Central memory CD8-positive, alpha-beta T cell (primary cell): ENCODE measurements around the gene ISL1.

Experiments used
- ATAC-seq: fragments of 150-1000 bp; cut with Tn5 transposase; replicated peaks from 2 replicates; pipeline ENCODE4 v1.10.0; 2022; ENCODE audit warnings: mild to moderate bottlenecking, moderate FRiP score, moderate number of reproducible peaks; ENCODE audit not compliant: poor library complexity, severe bottlenecking; ENCODE audit errors: extremely low read depth
- DNase-seq, 2 donors: peaks; one replicate each; pipeline ENCODE4 v3.0.0; 2021; ENCODE audit warnings: low spot score in 2 of 2
- H3K27ac Mint-ChIP-seq: one replicate; pipeline ENCODE4 v1.8.0; 2022; ENCODE audit warnings: low read depth, mild to moderate bottlenecking, moderate library complexity, mixed read lengths
- H3K27me3 Mint-ChIP-seq: one replicate; pipeline ENCODE4 v1.8.0; 2022; ENCODE audit warnings: mixed read lengths
- H3K36me3 Mint-ChIP-seq: one replicate; pipeline ENCODE4 v1.8.0; 2022; ENCODE audit warnings: mild to moderate bottlenecking, moderate library complexity, mixed read lengths; ENCODE audit not compliant: insufficient read depth
- H3K4me1 Mint-ChIP-seq: one replicate; pipeline ENCODE4 v1.8.0; 2022; ENCODE audit warnings: mixed read lengths
- H3K4me3 Mint-ChIP-seq: one replicate; pipeline ENCODE4 v1.8.0; 2022; ENCODE audit warnings: mild to moderate bottlenecking, moderate library complexity, mixed read lengths
- H3K9me3 Mint-ChIP-seq: one replicate; pipeline ENCODE4 v1.8.0; 2022; ENCODE audit warnings: mixed read lengths

ISL1 gene

DNA sequence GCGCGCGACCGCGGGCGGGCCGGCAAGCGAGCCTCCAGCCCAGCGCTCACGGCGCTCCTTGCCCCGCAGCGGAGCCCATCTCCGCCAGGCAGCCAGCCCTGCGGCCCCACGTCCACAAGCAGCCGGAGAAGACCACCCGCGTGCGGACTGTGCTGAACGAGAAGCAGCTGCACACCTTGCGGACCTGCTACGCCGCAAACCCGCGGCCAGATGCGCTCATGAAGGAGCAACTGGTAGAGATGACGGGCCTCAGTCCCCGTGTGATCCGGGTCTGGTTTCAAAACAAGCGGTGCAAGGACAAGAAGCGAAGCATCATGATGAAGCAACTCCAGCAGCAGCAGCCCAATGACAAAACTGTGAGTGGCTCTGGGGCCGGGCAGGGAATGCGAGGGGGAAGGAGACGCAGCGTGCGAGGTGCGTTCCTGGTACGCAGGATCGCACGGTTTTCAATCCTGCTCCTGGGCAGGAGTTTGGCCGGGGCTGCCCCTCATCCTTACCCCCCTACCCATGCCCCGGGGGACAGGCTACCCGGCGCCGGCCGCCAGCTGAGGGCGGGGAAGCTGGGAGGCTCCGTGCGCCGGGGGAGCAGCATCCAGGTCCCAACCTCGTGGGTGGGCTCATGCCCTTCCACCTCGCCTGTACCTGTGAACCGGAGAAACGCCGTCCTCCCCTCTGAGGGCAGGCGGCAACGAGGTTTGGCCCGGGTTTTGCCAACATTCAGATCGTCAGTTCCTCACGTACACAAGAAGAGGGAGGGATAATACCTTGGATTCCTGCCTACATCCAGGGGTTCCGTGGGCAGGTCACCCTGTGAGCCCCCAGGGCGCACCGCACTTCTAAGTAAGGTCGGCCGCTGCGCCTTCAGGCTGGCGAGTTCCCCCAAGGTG, 6.6 kb downstream of the ISL1 start:
- no peak overlapping the region for H3K27ac Mint-ChIP-seq
- H3K27me3 Mint-ChIP-seq = peaks cover 58% of the 10 kb centered on the region
- no peak for DNase-seq
- no peak for ATAC-seq
- H3K9me3 Mint-ChIP-seq = peaks cover 8% of the 10 kb centered on the region
- no peaks in the 10 kb centered on the region for H3K36me3 Mint-ChIP-seq
- no peak overlapping the region for H3K4me3 Mint-ChIP-seq
- no peaks in the 10 kb centered on the region for H3K4me1 Mint-ChIP-seq

- DNase-seq (no peak), ATAC-seq (no peak)
- Mint-ChIP-seq H3K9me3 (peaks cover 12% of the 10 kb centered on the region), H3K4me1 (no peaks in the 10 kb centered on the region), H3K27ac (no peak overlapping the region), H3K4me3 (no peak overlapping the region), H3K27me3 (peaks cover 53% of the 10 kb centered on the region), H3K36me3 (no peaks in the 10 kb centered on the region)
Observed at GRCh38 chr5:51391175-51391574, 7.9 kb downstream of the ISL1 start.

GRCh38 chr5:51392689-51393199, 9.5 kb downstream of the ISL1 start:
- Mint-ChIP-seq H3K4me1 (no peaks in the 10 kb centered on the region), H3K4me3 (no peak overlapping the region), H3K36me3 (no peaks in the 10 kb centered on the region), H3K27me3 (peaks cover 53% of the 10 kb centered on the region), H3K27ac (no peak overlapping the region), H3K9me3 (peaks cover 14% of the 10 kb centered on the region)
- ATAC-seq (no peak), DNase-seq (no peak)

DNA sequence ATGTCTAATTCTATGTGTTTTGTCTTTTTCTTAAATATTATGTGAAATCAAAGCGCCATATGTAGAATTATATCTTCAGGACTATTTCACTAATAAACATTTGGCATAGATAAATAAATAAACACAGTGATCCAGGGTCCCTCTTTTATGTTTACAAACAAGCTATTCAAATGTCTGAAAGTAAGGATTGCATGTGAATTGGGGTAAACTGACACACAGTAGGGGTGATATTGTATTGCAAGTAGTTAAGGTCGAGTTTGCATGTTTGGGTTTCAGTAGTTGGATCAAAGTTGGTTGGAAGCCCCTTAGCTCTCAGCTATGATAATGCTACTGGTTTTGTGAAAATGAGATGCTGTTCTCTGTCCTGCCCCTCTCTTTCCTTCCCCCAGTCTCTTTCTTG, 11.4 kb downstream of the ISL1 start:
- Mint-ChIP-seq H3K36me3 (peaks cover 2% of the 10 kb centered on the region), H3K4me1 (no peaks in the 10 kb centered on the region), H3K27ac (no peak overlapping the region), H3K27me3 (peaks cover 50% of the 10 kb centered on the region), H3K9me3 (peaks cover 14% of the 10 kb centered on the region), H3K4me3 (no peak overlapping the region)
- DNase-seq = no peak
- no peak for ATAC-seq

- ATAC-seq = no peak
Observed at GRCh38 chr5:51395245-51395644, 12.0 kb downstream of the ISL1 start.

DNA sequence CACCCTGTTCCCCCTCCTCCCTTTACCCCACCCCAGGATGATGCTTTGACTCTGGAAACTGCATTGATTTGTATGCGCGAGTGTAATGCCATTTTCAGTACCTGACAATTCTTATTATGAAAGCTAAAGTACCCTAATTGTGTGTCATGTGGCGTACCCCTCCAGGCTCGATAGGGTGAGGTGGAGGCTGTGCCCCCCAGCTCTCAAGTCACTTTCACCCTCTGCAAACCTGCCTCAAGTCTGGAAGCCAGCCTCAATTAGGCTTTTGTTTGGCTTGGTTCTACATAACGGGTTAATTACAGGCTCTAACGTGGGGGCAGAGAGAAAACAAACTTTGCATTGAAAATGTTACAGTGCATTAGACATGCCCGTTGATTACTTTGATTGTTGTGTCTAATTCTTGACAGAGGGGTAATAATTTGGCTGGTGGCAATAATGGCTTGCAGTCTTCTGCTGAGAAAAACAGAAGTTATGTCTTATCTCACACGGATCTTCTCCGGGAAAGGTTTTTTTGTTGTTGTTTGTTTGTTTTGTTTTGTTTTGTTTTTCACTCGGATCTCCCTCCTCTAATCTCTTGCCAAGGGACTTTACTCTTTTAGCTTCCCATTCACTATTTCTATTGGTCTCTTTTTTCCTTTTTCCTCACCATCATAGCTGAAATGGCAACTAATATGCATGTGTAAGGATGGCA, 12.6 kb downstream of the ISL1 start:
- H3K27me3 Mint-ChIP-seq = peaks cover 54% of the 10 kb centered on the region
- DNase-seq (no peak), ATAC-seq (no peak)
- no peaks in the 10 kb centered on the region for H3K4me1 Mint-ChIP-seq
- H3K36me3 Mint-ChIP-seq = peaks cover 2% of the 10 kb centered on the region
- peaks cover 11% of the 10 kb centered on the region for H3K9me3 Mint-ChIP-seq
- H3K27ac Mint-ChIP-seq = no peak overlapping the region
- no peak overlapping the region for H3K4me3 Mint-ChIP-seq

More at GRCh38 chr5:51395245-51395644, 12.0 kb downstream of the ISL1 start:
- Mint-ChIP-seq H3K27me3 (peaks cover 56% of the 10 kb centered on the region), H3K4me3 (no peak overlapping the region), H3K36me3 (peaks cover 2% of the 10 kb centered on the region), H3K9me3 (peaks cover 14% of the 10 kb centered on the region), H3K4me1 (no peaks in the 10 kb centered on the region), H3K27ac (no peak overlapping the region)
- DNase-seq = no peak

DNA sequence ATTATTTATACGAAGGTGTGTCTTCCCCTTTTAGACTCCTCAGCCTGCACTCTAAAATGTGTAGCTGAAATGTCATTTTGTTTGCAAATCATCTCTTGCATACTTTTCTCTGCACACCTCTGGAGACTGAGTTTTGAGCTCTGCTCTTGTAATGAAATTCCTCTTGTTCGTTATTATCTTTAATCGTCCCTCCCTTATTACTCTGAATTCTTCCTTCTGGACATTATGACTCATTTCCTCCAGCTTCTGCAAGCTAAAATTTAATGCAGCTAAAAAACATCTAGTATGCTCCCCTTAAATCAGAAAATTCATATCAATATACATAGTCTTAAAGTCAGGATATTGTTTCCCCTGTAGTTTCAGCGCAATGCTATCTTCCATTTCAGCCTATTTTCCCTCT, 13.5 kb downstream of the ISL1 start:
- Mint-ChIP-seq H3K4me1 (no peaks in the 10 kb centered on the region), H3K4me3 (no peak overlapping the region), H3K9me3 (peaks cover 6% of the 10 kb centered on the region), H3K27me3 (peaks cover 45% of the 10 kb centered on the region), H3K27ac (no peak overlapping the region), H3K36me3 (peaks cover 2% of the 10 kb centered on the region)
- DNase-seq = no peak
- ATAC-seq = no peak

DNA sequence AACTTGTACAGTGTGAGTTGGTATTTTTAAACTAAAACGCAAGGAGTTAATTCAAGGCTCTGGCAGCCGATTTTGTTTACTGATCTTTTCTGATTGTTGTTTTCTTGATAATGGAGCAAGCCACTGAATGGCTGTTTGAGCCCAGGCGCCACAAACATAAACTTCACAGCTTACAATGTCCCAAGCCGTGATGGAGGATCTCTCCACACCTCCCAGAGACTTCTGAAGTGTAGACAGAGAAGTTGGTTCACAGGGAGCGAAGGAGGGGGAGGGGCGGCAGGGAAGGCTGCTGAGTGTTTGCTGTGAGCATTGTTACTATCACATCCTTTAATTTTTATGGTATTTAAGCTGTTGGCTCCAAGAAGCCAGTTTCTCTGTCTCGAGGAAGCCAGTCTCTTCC, 14.7 kb downstream of the ISL1 start:
- no peak for DNase-seq
- peaks cover 6% of the 10 kb centered on the region for H3K9me3 Mint-ChIP-seq
- no peaks in the 10 kb centered on the region for H3K4me1 Mint-ChIP-seq
- no peak for ATAC-seq
- peaks cover 45% of the 10 kb centered on the region for H3K27me3 Mint-ChIP-seq
- no peak overlapping the region for H3K4me3 Mint-ChIP-seq
- H3K36me3 Mint-ChIP-seq = peaks cover 2% of the 10 kb centered on the region
- no peak overlapping the region for H3K27ac Mint-ChIP-seq

- H3K27me3 Mint-ChIP-seq = peaks cover 45% of the 10 kb centered on the region
- no peak overlapping the region for H3K27ac Mint-ChIP-seq
- ATAC-seq = no peak
- H3K4me1 Mint-ChIP-seq = no peaks in the 10 kb centered on the region
- H3K4me3 Mint-ChIP-seq = no peak overlapping the region
- H3K9me3 Mint-ChIP-seq = peaks cover 6% of the 10 kb centered on the region
- peaks cover 2% of the 10 kb centered on the region for H3K36me3 Mint-ChIP-seq
- no peak for DNase-seq
Observed at GRCh38 chr5:51398875-51399642, 15.8 kb downstream of the ISL1 start.

- Mint-ChIP-seq H3K27ac (no peak overlapping the region), H3K4me3 (no peak overlapping the region), H3K9me3 (peaks cover 6% of the 10 kb centered on the region), H3K27me3 (peaks cover 45% of the 10 kb centered on the region), H3K4me1 (no peaks in the 10 kb centered on the region), H3K36me3 (peaks cover 2% of the 10 kb centered on the region)
- no peak for DNase-seq
- ATAC-seq = no peak
Observed at GRCh38 chr5:51399643-51400006, 16.4 kb downstream of the ISL1 start.

- peaks cover 12% of the 10 kb centered on the region for H3K27me3 Mint-ChIP-seq
- ATAC-seq = no peak
- H3K4me3 Mint-ChIP-seq = no peak overlapping the region
- H3K4me1 Mint-ChIP-seq = no peaks in the 10 kb centered on the region
- H3K36me3 Mint-ChIP-seq = peaks cover 1% of the 10 kb centered on the region
- H3K27ac Mint-ChIP-seq = no peak overlapping the region
- no peak for DNase-seq
- H3K9me3 Mint-ChIP-seq = no peaks in the 10 kb centered on the region
Observed at GRCh38 chr5:51404255-51404654, 21.0 kb downstream of the ISL1 start.

- ATAC-seq (no peak), DNase-seq (no peak)
- Mint-ChIP-seq H3K36me3 (no peaks in the 10 kb centered on the region), H3K27me3 (no peaks in the 10 kb centered on the region), H3K27ac (no peak overlapping the region), H3K9me3 (no peaks in the 10 kb centered on the region), H3K4me3 (no peak overlapping the region), H3K4me1 (no peaks in the 10 kb centered on the region)
Observed at GRCh38 chr5:51411921-51412325, 28.7 kb downstream of the ISL1 start.
